Measurements from ENCODE around the gene GATA6. TPM values are rescaled to one million over a fixed set of nuclear protein-coding genes. Genes with fewer than 3 reads are reported as not detected.

Gene GATA6
- total RNA-seq, 2 donors from 2014 or later = 106 to 158 TPM

DNA sequence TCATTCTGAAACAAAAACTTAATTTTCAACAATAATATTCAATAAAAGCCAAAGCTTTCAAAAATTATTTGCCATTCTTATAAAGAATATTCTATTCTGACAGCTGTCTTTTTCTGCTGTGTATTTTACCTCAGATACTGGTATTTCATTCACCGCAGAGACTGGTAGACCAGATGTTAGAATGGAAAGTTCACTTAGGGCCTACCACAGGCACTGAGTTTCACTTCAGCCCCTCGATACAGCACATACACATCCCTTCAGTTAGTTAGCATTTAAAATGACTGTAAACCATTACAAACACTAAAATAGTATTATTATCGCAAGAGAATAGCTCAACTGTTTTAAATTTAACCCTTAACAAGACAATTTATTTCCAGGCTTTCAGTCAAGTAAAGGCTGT is 24.2 kb upstream of the GATA6 start:
- TF ChIP-seq, protein P1, sequence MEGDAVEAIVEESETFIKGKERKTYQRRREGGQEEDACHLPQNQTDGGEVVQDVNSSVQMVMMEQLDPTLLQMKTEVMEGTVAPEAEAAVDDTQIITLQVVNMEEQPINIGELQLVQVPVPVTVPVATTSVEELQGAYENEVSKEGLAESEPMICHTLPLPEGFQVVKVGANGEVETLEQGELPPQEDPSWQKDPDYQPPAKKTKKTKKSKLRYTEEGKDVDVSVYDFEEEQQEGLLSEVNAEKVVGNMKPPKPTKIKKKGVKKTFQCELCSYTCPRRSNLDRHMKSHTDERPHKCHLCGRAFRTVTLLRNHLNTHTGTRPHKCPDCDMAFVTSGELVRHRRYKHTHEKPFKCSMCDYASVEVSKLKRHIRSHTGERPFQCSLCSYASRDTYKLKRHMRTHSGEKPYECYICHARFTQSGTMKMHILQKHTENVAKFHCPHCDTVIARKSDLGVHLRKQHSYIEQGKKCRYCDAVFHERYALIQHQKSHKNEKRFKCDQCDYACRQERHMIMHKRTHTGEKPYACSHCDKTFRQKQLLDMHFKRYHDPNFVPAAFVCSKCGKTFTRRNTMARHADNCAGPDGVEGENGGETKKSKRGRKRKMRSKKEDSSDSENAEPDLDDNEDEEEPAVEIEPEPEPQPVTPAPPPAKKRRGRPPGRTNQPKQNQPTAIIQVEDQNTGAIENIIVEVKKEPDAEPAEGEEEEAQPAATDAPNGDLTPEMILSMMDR (conservative IDR thresholded peaks at IDR 0.05) = no peak
- 95 to 100% methylated on average over 3 of the region's 3 CpGs for WGBS, 2 experiments (ENCODE audit: insufficient coverage in 1 of 2, insufficient read length in 1 of 2)

GRCh38 chr18:22149710-22150109 is 19.7 kb upstream of the GATA6 start:
- no peaks in the 10 kb centered on the region for H3K9me3 Mint-ChIP-seq
- no peak overlapping the region for H3K9ac ChIP-seq (ENCODE audit: extremely low read depth, low read length, poor library complexity, severe bottlenecking)
- no peak overlapping the region for H3K27ac ChIP-seq (ENCODE audit: low read depth, low read length)
- no peak overlapping the region for H3K4me3 ChIP-seq (ENCODE audit: low read length)
- 95 to 96% methylated on average over 6 to 8 of the region's 8 CpGs for WGBS, 2 experiments (ENCODE audit: insufficient coverage in 1 of 2, insufficient read length in 1 of 2)
- no peaks in the 10 kb centered on the region for H3K4me1 ChIP-seq (ENCODE audit: control insufficient read depth, insufficient read depth, low read length)
- no peaks in the 10 kb centered on the region for H3K36me3 ChIP-seq (ENCODE audit: control insufficient read depth, insufficient read depth, low read length)
- no peak for DNase-seq
- H3K36me3 Mint-ChIP-seq (ENCODE audit: low read depth) = no peaks in the 10 kb centered on the region
- H3K9me3 ChIP-seq (ENCODE audit: control insufficient read depth, low read length) = no peaks in the 10 kb centered on the region
- peaks cover 26% of the 10 kb centered on the region for H3K27me3 Mint-ChIP-seq (ENCODE audit: insufficient read depth)
- TF ChIP-seq, protein P1 (conservative IDR thresholded peaks at IDR 0.05) = no peak
- H3K4me1 Mint-ChIP-seq = no peaks in the 10 kb centered on the region
- H3K27ac Mint-ChIP-seq = no peak overlapping the region
- H3K4me3 Mint-ChIP-seq = no peak overlapping the region
- H3K27me3 ChIP-seq (ENCODE audit: control insufficient read depth, insufficient read depth, low read length, poor library complexity, severe bottlenecking) = peaks cover 7% of the 10 kb centered on the region

More for the DNA sequence above, 24.2 kb upstream of the GATA6 start:
- no peak overlapping the region for H3K4me3 Mint-ChIP-seq
- no peak overlapping the region for H3K9ac ChIP-seq (ENCODE audit: extremely low read depth, low read length, poor library complexity, severe bottlenecking)
- peaks cover 7% of the 10 kb centered on the region for H3K27me3 ChIP-seq (ENCODE audit: control insufficient read depth, insufficient read depth, low read length, poor library complexity, severe bottlenecking)
- H3K9me3 ChIP-seq (ENCODE audit: control insufficient read depth, low read length) = no peaks in the 10 kb centered on the region
- no peak overlapping the region for H3K4me3 ChIP-seq (ENCODE audit: low read length)
- no peaks in the 10 kb centered on the region for H3K36me3 Mint-ChIP-seq (ENCODE audit: low read depth)
- DNase-seq = no peak
- no peaks in the 10 kb centered on the region for H3K36me3 ChIP-seq (ENCODE audit: control insufficient read depth, insufficient read depth, low read length)
- H3K4me1 Mint-ChIP-seq = no peaks in the 10 kb centered on the region
- H3K27ac ChIP-seq (ENCODE audit: low read depth, low read length) = no peak overlapping the region
- no peaks in the 10 kb centered on the region for H3K4me1 ChIP-seq (ENCODE audit: control insufficient read depth, insufficient read depth, low read length)
- H3K9me3 Mint-ChIP-seq = no peaks in the 10 kb centered on the region
- H3K27ac Mint-ChIP-seq = no peak overlapping the region
- H3K27me3 Mint-ChIP-seq (ENCODE audit: insufficient read depth) = peaks cover 26% of the 10 kb centered on the region

DNA sequence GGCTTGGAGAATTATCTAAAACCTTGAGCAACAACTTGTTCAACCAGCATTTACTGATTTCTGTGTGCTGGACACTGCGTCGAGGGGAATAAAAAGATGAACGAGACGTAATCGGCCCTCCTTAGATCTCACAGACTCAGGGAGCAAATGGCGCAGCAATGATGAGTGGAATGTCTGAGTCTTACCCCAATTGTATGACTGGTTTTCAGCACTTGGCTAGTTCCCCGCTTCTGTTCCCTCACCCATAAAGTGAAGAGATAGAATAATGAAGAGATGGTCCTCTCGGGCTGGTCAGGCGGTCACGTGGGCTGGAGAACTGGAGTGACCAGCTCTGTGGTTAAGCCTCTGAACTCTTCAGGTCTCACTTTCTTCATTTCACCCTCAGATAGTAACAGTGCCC is 17.3 kb upstream of the GATA6 start:
- Histone ChIP-seq H3K27ac (ENCODE audit: low read depth, low read length) (no peak overlapping the region), H3K36me3 (ENCODE audit: control insufficient read depth, insufficient read depth, low read length) (no peaks in the 10 kb centered on the region), H3K9me3 (ENCODE audit: control insufficient read depth, low read length) (no peaks in the 10 kb centered on the region), H3K27me3 (ENCODE audit: control insufficient read depth, insufficient read depth, low read length, poor library complexity, severe bottlenecking) (no peaks in the 10 kb centered on the region), H3K4me3 (ENCODE audit: low read length) (no peak overlapping the region), H3K4me1 (ENCODE audit: control insufficient read depth, insufficient read depth, low read length) (no peaks in the 10 kb centered on the region), H3K9ac (ENCODE audit: extremely low read depth, low read length, poor library complexity, severe bottlenecking) (no peak overlapping the region)
- DNase-seq = no peak
- TF ChIP-seq, protein P1 (conservative IDR thresholded peaks at IDR 0.05) = no peak
- WGBS, 2 experiments (ENCODE audit: insufficient coverage in 1 of 2, insufficient read length in 1 of 2) = 91% methylated on average over 7 to 10 of the region's 10 CpGs
- H3K36me3 Mint-ChIP-seq (ENCODE audit: low read depth) = no peaks in the 10 kb centered on the region
- no peak overlapping the region for H3K4me3 Mint-ChIP-seq
- H3K27ac Mint-ChIP-seq = no peak overlapping the region
- H3K4me1 Mint-ChIP-seq = no peaks in the 10 kb centered on the region
- peaks cover 18% of the 10 kb centered on the region for H3K27me3 Mint-ChIP-seq (ENCODE audit: insufficient read depth)
- no peaks in the 10 kb centered on the region for H3K9me3 Mint-ChIP-seq

Measured in endodermal cell (in vitro differentiated cells).